ENCODE measurements around the gene BTNL9.
"Not testable (repeated sequence)": the region's sequence is repeated elsewhere in the genome, so short reads cannot be mapped to it uniquely, and the experiment has no call there.

Gene BTNL9

DNA sequence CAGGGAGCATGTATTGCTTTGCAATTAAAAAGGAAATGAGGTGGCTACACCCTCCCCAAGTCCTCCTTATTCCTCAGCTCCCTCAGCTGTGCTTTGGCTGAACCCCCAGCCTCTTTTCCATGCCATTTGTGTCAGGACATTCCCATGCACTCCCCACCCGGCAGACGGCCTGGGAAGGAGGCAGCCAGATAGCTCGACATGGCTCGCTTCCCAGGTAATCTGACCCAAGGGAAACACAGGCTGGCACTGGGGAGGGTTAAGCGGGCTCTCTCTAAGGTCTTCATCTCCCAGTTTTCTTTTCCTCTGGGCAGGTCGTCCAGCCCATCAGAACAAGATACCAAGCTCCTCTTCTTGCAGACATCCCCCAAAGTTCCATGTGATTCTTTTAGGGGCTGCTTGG lies 31.2 kb downstream of the BTNL9 start:
- H3K9me3 ChIP-seq (ENCODE audit: control insufficient read depth, low read length) = no peaks in the 10 kb centered on the region
- peaks cover 19% of the 10 kb centered on the region for H3K27me3 ChIP-seq (ENCODE audit: control insufficient read depth, insufficient read depth, low read length)
- no peaks in the 10 kb centered on the region for H3K4me1 ChIP-seq (ENCODE audit: control insufficient read depth, insufficient read depth, low read length)
- no peak overlapping the region for H3K4me3 ChIP-seq (ENCODE audit: low read length)
- H3K36me3 ChIP-seq (ENCODE audit: control insufficient read depth, insufficient read depth, low read length) = no peaks in the 10 kb centered on the region
- no peak overlapping the region for H3K9ac ChIP-seq (ENCODE audit: low read length)

DNA sequence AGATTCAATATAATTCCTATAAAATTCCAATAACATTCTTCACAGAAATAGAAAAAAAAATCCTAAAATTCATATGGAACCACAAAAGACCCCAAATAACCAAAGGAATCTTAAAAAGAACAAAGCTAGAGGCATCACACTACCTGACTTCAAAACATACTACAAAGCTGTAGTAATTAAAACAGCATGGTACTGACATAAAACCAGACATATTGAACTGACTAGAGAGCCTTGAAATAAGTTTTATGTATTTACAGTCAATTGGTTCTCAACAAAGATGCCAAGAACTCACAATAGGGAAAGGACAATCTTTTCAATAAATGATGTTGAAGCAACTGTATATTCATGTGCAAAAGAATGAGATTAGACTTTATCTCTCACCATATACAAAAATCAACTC lies 36.9 kb downstream of the BTNL9 start:
- no peak overlapping the region for H3K4me3 ChIP-seq (ENCODE audit: low read length)
- H3K36me3 ChIP-seq (ENCODE audit: control insufficient read depth, insufficient read depth, low read length) = no peaks in the 10 kb centered on the region
- H3K4me1 ChIP-seq (ENCODE audit: control insufficient read depth, insufficient read depth, low read length) = no peaks in the 10 kb centered on the region
- H3K27me3 ChIP-seq (ENCODE audit: control insufficient read depth, insufficient read depth, low read length) = no peaks in the 10 kb centered on the region
- no peaks in the 10 kb centered on the region for H3K9me3 ChIP-seq (ENCODE audit: control insufficient read depth, low read length)
- no peak overlapping the region for H3K9ac ChIP-seq (ENCODE audit: low read length)

DNA sequence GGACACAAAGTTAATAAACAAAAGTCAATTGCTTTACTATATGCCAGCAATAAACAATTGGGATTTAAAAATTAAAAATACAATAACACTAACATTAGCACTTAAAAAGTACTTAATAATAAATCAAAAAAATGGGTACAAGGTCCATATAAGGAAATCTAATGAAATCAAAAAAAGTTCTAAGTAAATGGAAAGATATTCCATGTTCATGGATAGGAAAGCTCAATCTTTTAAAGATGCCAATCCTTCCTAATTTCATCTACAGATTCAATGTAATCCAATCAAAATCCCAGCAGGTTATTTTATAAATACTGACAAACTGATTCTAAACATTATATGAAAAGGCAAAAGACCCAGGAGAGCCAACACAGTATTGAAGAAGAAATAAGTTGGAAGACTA lies 41.9 kb downstream of the BTNL9 start:
- H3K36me3 ChIP-seq (ENCODE audit: control insufficient read depth, insufficient read depth, low read length) = no peaks in the 10 kb centered on the region

DNA sequence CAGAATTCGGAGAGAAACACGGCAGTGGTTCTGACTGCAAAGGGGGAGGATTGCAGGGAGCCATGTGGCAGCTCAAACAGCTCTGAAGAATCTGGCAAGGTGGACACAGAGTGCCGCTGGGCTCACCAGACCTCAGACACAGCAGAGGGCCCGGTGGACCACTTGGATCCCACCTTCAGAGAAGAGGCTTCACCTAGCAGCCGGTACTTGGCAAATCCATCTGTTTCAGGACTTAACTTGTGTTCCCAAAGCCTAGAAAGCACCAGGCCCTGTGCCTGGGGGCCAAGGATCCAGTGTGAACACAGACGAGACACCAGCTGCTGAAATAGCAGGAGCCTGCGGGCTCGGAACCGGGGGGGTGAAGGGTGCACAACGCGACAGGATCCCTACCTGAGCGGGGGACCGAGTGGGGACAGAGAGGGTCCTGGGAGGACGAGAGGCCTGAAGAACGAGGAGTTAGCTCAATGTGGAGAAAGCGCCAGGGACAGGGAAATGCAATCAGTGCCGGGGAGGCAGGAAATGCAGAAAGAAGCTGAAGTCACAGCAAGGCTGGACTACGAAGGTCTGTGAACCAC lies 44.6 kb downstream of the BTNL9 start:
- no peak overlapping the region for H3K4me3 ChIP-seq (ENCODE audit: low read length)
- H3K9me3 ChIP-seq (ENCODE audit: control insufficient read depth, low read length) = no peaks in the 10 kb centered on the region
- H3K9ac ChIP-seq (ENCODE audit: low read length) = no peak overlapping the region
- no peaks in the 10 kb centered on the region for H3K36me3 ChIP-seq (ENCODE audit: control insufficient read depth, insufficient read depth, low read length)
- peaks cover 15% of the 10 kb centered on the region for H3K27me3 ChIP-seq (ENCODE audit: control insufficient read depth, insufficient read depth, low read length)
- H3K4me1 ChIP-seq (ENCODE audit: control insufficient read depth, insufficient read depth, low read length) = no peaks in the 10 kb centered on the region

More for the DNA sequence above, 41.9 kb downstream of the BTNL9 start:
- Histone ChIP-seq H3K9ac (ENCODE audit: low read length) (no peak overlapping the region), H3K4me1 (ENCODE audit: control insufficient read depth, insufficient read depth, low read length) (no peaks in the 10 kb centered on the region), H3K4me3 (ENCODE audit: low read length) (no peak overlapping the region), H3K9me3 (ENCODE audit: control insufficient read depth, low read length) (no peaks in the 10 kb centered on the region), H3K27me3 (ENCODE audit: control insufficient read depth, insufficient read depth, low read length) (peaks cover 15% of the 10 kb centered on the region)

DNA sequence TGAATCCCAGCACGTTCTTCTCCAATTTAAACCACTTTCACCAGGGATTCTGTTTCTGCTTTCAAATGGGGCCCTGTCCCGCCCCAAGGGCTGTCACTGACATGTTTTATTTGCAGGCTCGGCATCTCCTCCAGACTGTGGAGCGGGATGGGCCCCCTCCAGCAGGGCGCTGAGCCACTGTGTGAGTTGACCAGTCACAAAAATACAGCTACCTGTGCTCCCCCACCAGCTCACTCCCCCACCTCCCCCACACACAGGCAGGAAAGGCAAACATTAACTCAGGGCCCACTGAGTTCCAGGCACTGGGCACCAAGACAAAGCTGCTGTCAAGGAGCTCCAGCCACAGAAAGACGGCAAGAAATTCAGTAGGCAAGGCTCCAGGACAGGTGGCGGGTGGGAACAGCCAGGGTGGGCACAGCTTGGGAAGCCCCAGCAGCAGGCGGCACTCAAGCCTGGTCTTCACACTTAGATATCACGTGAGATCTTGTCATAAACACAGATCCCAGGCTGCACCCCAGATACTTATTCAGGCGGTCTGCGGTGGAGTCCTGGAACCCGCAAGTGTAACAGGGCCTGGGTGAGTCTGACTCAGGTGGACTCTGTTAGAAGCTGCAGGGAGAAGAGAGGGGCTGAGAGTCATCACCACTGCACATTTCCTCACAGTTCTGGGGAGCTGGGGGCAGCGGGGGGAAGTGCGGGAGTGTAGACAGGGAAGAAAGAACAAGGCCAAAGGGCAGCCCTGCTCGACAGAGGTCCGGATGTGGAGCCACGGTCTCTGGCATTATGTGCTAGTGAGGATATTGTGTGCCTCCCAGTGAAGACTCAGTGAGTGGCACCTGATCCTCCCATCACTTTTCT lies 46.2 kb downstream of the BTNL9 start:
- Histone ChIP-seq H3K4me1 (ENCODE audit: control insufficient read depth, insufficient read depth, low read length) (no peaks in the 10 kb centered on the region), H3K36me3 (ENCODE audit: control insufficient read depth, insufficient read depth, low read length) (no peaks in the 10 kb centered on the region), H3K9me3 (ENCODE audit: control insufficient read depth, low read length) (no peaks in the 10 kb centered on the region), H3K4me3 (ENCODE audit: low read length) (no peak overlapping the region), H3K27me3 (ENCODE audit: control insufficient read depth, insufficient read depth, low read length) (peaks cover 15% of the 10 kb centered on the region), H3K9ac (ENCODE audit: low read length) (no peak overlapping the region)

DNA sequence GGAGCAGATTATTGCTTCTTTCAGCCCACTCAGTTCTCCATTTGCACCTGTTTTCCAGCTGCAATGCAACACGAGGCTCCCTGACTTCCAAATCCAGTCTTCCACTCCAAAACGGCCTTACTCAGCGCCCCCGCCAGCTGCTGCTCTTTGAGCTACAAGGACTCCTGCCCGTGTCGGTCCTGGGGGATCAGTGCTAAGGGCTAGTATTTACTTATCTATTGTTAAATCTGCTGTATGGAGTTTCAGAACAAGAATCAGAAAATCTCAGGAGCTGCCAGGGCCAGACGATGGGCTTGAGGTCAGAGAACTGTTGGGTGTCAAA lies 46.8 kb downstream of the BTNL9 start:
- H3K4me3 ChIP-seq (ENCODE audit: low read length) = no peak overlapping the region
- H3K36me3 ChIP-seq (ENCODE audit: control insufficient read depth, insufficient read depth, low read length) = no peaks in the 10 kb centered on the region
- no peaks in the 10 kb centered on the region for H3K9me3 ChIP-seq (ENCODE audit: control insufficient read depth, low read length)
- no peak overlapping the region for H3K9ac ChIP-seq (ENCODE audit: low read length)
- H3K4me1 ChIP-seq (ENCODE audit: control insufficient read depth, insufficient read depth, low read length) = no peaks in the 10 kb centered on the region
- H3K27me3 ChIP-seq (ENCODE audit: control insufficient read depth, insufficient read depth, low read length) = peaks cover 16% of the 10 kb centered on the region

DNA sequence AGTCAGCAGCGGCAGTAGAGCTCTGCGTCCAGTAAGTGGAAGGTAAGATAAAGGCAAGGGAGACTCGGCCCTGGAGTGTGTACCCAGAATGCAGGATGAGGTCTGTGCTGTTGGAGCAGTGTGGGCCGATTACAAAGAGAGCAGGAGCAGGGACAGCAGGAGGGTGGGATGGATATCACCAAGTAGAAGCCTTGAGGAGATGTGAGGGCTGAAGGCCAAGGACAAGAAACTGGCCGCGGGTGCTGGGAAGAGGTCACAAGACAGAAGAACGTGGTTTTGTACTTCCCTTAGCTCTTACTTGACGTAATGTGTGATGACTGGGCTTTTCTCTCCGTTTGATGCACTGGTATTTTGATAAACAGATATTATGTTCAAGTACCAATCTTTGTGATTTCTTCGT lies 47.2 kb downstream of the BTNL9 start:
- Histone ChIP-seq H3K27me3 (ENCODE audit: control insufficient read depth, insufficient read depth, low read length) (peaks cover 21% of the 10 kb centered on the region), H3K36me3 (ENCODE audit: control insufficient read depth, insufficient read depth, low read length) (no peaks in the 10 kb centered on the region), H3K9me3 (ENCODE audit: control insufficient read depth, low read length) (no peaks in the 10 kb centered on the region), H3K4me3 (ENCODE audit: low read length) (no peak overlapping the region), H3K4me1 (ENCODE audit: control insufficient read depth, insufficient read depth, low read length) (no peaks in the 10 kb centered on the region), H3K9ac (ENCODE audit: low read length) (no peak overlapping the region)

DNA sequence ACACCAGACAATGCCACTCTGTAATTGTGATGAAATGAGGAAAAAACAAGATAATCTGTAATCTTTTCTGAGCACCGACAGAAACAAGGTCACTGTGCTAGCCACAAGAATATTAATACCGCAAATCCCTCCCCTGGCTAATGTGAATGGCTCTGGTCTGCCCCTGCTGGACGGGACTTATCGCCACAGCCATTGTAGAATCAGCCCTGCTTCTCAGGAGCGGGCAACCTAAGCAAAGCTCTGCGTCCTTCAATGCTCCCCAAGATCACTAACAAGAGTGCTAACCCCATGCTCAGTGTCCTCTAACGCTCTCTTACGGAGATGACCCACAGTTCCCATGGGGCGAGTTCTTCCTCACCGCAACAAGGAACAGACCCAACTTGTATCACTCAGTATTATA lies 48.2 kb downstream of the BTNL9 start:
- Histone ChIP-seq H3K27me3 (ENCODE audit: control insufficient read depth, insufficient read depth, low read length) (peaks cover 30% of the 10 kb centered on the region), H3K9ac (ENCODE audit: low read length) (no peak overlapping the region), H3K4me1 (ENCODE audit: control insufficient read depth, insufficient read depth, low read length) (no peaks in the 10 kb centered on the region), H3K9me3 (ENCODE audit: control insufficient read depth, low read length) (no peaks in the 10 kb centered on the region), H3K36me3 (ENCODE audit: control insufficient read depth, insufficient read depth, low read length) (no peaks in the 10 kb centered on the region), H3K4me3 (ENCODE audit: low read length) (no peak overlapping the region)

DNA sequence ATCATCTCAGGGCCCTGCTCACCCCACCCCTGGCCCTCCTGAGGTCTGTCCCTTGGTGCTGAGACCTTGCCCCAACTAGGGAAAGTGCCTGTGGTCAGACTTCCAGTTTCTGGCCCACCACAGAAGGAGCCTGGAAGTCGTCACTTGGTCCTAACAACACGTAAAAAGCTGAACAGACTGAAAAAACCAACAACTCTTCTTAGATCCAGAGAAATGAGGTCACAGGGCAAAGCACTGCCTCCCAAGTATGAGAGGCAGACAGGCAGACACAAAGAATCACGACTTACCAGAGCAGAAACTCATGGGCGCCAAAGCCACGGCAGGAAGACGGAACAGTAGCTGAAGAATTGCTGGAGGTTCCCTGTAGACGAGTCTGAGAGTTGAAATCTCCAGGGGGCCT lies 52.4 kb downstream of the BTNL9 start:
- H3K36me3 ChIP-seq (ENCODE audit: control insufficient read depth, insufficient read depth, low read length) = no peaks in the 10 kb centered on the region
- no peaks in the 10 kb centered on the region for H3K4me1 ChIP-seq (ENCODE audit: control insufficient read depth, insufficient read depth, low read length)
- H3K9ac ChIP-seq (ENCODE audit: low read length) = no peak overlapping the region

DNA sequence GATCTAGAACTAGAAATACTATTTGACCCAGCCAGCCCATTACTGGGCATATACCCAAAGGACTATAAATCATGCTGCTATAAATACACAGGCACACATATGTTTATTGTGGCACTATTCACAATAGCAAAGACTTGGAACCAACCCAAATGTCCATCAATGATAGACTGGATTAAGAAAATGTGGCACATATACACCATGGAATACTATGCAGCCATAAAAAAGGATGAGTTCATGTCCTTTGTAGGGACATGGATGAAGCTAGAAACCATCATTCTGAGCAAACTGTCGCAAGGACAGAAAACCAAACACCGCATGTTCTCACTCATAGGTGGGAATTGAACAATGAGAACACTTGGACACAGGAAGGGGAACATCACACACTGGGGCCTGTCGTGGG lies 55.1 kb downstream of the BTNL9 start:
- not testable (repeated sequence) for H3K4me1 ChIP-seq (ENCODE audit: control insufficient read depth, insufficient read depth, low read length); H3K9ac ChIP-seq (ENCODE audit: low read length); H3K4me3 ChIP-seq (ENCODE audit: low read length); H3K9me3 ChIP-seq (ENCODE audit: control insufficient read depth, low read length); H3K36me3 ChIP-seq (ENCODE audit: control insufficient read depth, insufficient read depth, low read length)
- H3K27me3 ChIP-seq (ENCODE audit: control insufficient read depth, insufficient read depth, low read length) = peaks cover 32% of the 10 kb centered on the region

More for the DNA sequence above, 52.4 kb downstream of the BTNL9 start:
- Histone ChIP-seq H3K9me3 (ENCODE audit: control insufficient read depth, low read length) (no peaks in the 10 kb centered on the region), H3K4me3 (ENCODE audit: low read length) (no peak overlapping the region), H3K27me3 (ENCODE audit: control insufficient read depth, insufficient read depth, low read length) (peaks cover 16% of the 10 kb centered on the region)

DNA sequence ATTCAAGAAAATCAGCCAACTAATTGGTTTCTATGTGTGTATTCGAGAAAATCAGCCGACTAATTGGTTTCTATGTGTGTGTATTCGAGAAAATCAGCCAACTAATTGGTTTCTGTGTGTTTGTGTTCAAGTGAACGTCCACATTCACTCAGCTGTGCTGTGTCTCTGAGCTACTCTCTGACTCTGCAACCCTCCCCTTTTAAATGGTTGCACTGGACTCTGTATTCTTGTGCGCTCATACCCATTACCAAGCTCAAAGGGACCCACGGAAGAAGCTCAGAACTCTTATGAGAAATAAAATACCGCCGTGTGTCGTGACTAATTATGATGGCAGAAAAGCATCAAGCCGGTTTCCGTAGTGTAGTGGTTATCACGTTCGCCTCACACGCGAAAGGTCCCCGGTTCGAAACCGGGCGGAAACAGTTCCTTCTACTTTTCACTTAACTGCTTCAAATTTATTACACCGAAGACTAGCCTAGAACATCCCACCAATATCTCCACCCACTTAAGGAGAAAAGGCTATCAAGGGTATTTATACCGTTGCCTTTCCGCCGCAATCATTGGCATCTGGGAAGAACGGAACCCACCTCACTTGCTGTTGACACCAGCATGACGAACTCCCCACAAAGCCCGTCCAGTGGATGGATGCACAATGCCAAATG lies 56.8 kb downstream of the BTNL9 start:
- not testable (repeated sequence) for H3K4me1 ChIP-seq (ENCODE audit: control insufficient read depth, insufficient read depth, low read length); H3K9ac ChIP-seq (ENCODE audit: low read length); H3K9me3 ChIP-seq (ENCODE audit: control insufficient read depth, low read length); H3K36me3 ChIP-seq (ENCODE audit: control insufficient read depth, insufficient read depth, low read length); H3K4me3 ChIP-seq (ENCODE audit: low read length)
- H3K27me3 ChIP-seq (ENCODE audit: control insufficient read depth, insufficient read depth, low read length) = peaks cover 33% of the 10 kb centered on the region

DNA sequence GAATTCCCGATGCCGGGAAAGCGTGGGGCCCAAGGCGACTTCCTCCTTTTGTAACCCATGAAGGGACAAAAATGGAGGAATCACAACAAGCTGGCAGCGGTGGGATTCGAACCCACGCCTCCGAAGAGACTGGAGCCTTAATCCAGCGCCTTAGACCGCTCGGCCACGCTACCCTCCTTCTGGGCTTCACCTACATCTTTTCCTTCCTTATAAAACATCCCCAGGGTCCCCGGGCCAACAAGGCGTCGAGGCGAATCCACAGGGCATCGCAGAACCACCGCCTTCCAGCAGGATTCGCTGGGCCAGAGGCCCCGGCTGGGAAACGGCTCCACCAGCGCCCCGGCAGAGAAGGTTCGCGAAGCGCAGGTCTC lies 57.3 kb downstream of the BTNL9 start:
- H3K27me3 ChIP-seq (ENCODE audit: control insufficient read depth, insufficient read depth, low read length) = peaks cover 28% of the 10 kb centered on the region
- H3K4me1 ChIP-seq (ENCODE audit: control insufficient read depth, insufficient read depth, low read length); H3K9ac ChIP-seq (ENCODE audit: low read length); H3K4me3 ChIP-seq (ENCODE audit: low read length); H3K9me3 ChIP-seq (ENCODE audit: control insufficient read depth, low read length); H3K36me3 ChIP-seq (ENCODE audit: control insufficient read depth, insufficient read depth, low read length): not testable (repeated sequence)
